Natural killer cell treated with Interleukin-12 subunit alpha and Interleukin-12 subunit beta and Interleukin-15 and Interleukin-18, amount 100 ng/mL, for 72 hours (primary cell): Measurements from ENCODE around the gene DOCK1. TPM values are rescaled to one million over a fixed set of nuclear protein-coding genes. Genes with fewer than 3 reads are reported as not detected.

ENCODE experiments used
- ATAC-seq, 2 donors: fragments of 150-1000 bp; cut with Tn5 transposase in 1 of 2; sonication (Bioruptor Pico), chemical (Tn5 transposase) in 1 of 2; 2 replicates each; pipeline ENCODE4 v1.10.0; 2021
- DNase-seq: peaks from one replicate; pipeline ENCODE4 v3.0.0; 2022; ENCODE audit warnings: low spot score
- H3K27ac Mint-ChIP-seq, 2 donors: 1 replicate in 1 of 2; 2 replicates in 1 of 2; pipeline ENCODE4 v1.8.0; 2022; ENCODE audit warnings: mixed read lengths in 2 of 2, mild to moderate bottlenecking in 1 of 2, moderate library complexity in 1 of 2
- H3K27me3 Mint-ChIP-seq, 2 donors: 1 replicate in 1 of 2; 2 replicates in 1 of 2; pipeline ENCODE4 v1.8.0; 2022; ENCODE audit warnings: mixed read lengths in 2 of 2
- H3K36me3 Mint-ChIP-seq: one replicate; pipeline ENCODE4 v1.8.0; 2022; ENCODE audit warnings: mixed read lengths
- H3K4me1 Mint-ChIP-seq, 2 donors: 1 replicate in 1 of 2; 2 replicates in 1 of 2; pipeline ENCODE4 v1.8.0; 2022; ENCODE audit warnings: low read depth in 2 of 2, mixed read lengths in 2 of 2, mild to moderate bottlenecking in 1 of 2
- H3K4me3 Mint-ChIP-seq: one replicate; pipeline ENCODE4 v1.8.0; 2022; ENCODE audit warnings: mixed read lengths
- H3K9me3 Mint-ChIP-seq: 2 replicates; pipeline ENCODE4 v1.8.0; 2022; ENCODE audit warnings: mixed read lengths
- total RNA-seq, 2 donors: library from RNA; stranded (reverse); gene quantifications; one replicate each; pipeline ENCODE4 v1.2.3, GENCODE V29; 2022

The DOCK1 gene
- total RNA-seq, 2 donors from 2014 or later: 0.28 to 1.3 TPM

GRCh38 chr10:127189226-127189625 lies 284.0 kb downstream of the DOCK1 start:
- DNase-seq (no peak), ATAC-seq (no peak)
- Mint-ChIP-seq H3K27me3 (peaks cover 36 to 38% of the 10 kb centered on the region in 2 donors), H3K4me3 (no peak overlapping the region), H3K36me3 (no peaks in the 10 kb centered on the region), H3K4me1 (no peaks in the 10 kb centered on the region), H3K9me3 (no peaks in the 10 kb centered on the region), H3K27ac (no peak overlapping the region)

GRCh38 chr10:127190427-127190826 lies 285.2 kb downstream of the DOCK1 start:
- H3K4me3 Mint-ChIP-seq: no peak overlapping the region
- no peak overlapping the region for H3K27ac Mint-ChIP-seq
- H3K36me3 Mint-ChIP-seq: no peaks in the 10 kb centered on the region
- H3K9me3 Mint-ChIP-seq: no peaks in the 10 kb centered on the region
- ATAC-seq: no peak
- DNase-seq: no peak
- peaks cover 37% of the 10 kb centered on the region in 2 donors for H3K27me3 Mint-ChIP-seq
- H3K4me1 Mint-ChIP-seq: no peaks in the 10 kb centered on the region

GRCh38 chr10:127193125-127193524 lies 287.9 kb downstream of the DOCK1 start:
- Mint-ChIP-seq H3K4me1 (no peaks in the 10 kb centered on the region), H3K9me3 (no peaks in the 10 kb centered on the region), H3K27me3 (peaks cover 35 to 44% of the 10 kb centered on the region in 2 donors), H3K4me3 (no peak overlapping the region), H3K36me3 (no peaks in the 10 kb centered on the region), H3K27ac (no peak overlapping the region)
- DNase-seq: no peak
- no peak for ATAC-seq

GRCh38 chr10:127194111-127194510 lies 288.9 kb downstream of the DOCK1 start:
- ATAC-seq: no peak
- Mint-ChIP-seq H3K36me3 (no peaks in the 10 kb centered on the region), H3K9me3 (no peaks in the 10 kb centered on the region), H3K27me3 (peaks cover 37 to 50% of the 10 kb centered on the region in 2 donors), H3K4me3 (no peak overlapping the region), H3K4me1 (no peaks in the 10 kb centered on the region), H3K27ac (no peak overlapping the region)
- DNase-seq: no peak

- ATAC-seq (no peak), DNase-seq (no peak)
- Mint-ChIP-seq H3K27me3 (peaks cover 37 to 50% of the 10 kb centered on the region in 2 donors), H3K36me3 (no peaks in the 10 kb centered on the region), H3K4me3 (no peak overlapping the region), H3K4me1 (no peaks in the 10 kb centered on the region), H3K27ac (no peak overlapping the region), H3K9me3 (no peaks in the 10 kb centered on the region)
These were observed 289.4 kb downstream of the DOCK1 start for GRCh38 chr10:127194599-127194998.

- no peaks in the 10 kb centered on the region for H3K36me3 Mint-ChIP-seq
- no peaks in the 10 kb centered on the region for H3K4me1 Mint-ChIP-seq
- no peaks in the 10 kb centered on the region for H3K9me3 Mint-ChIP-seq
- peaks cover 37 to 50% of the 10 kb centered on the region in 2 donors for H3K27me3 Mint-ChIP-seq
- no peak overlapping the region for H3K4me3 Mint-ChIP-seq
- no peak overlapping the region for H3K27ac Mint-ChIP-seq
- ATAC-seq: no peak
- DNase-seq: no peak
These were observed 289.8 kb downstream of the DOCK1 start for GRCh38 chr10:127195041-127195506.

GRCh38 chr10:127195571-127196281 lies 290.5 kb downstream of the DOCK1 start:
- no peaks in the 10 kb centered on the region for H3K9me3 Mint-ChIP-seq
- ATAC-seq (no peak), DNase-seq (no peak)
- no peaks in the 10 kb centered on the region for H3K36me3 Mint-ChIP-seq
- no peak overlapping the region for H3K27ac Mint-ChIP-seq
- H3K4me3 Mint-ChIP-seq: no peak overlapping the region
- peaks cover 36 to 47% of the 10 kb centered on the region in 2 donors for H3K27me3 Mint-ChIP-seq
- H3K4me1 Mint-ChIP-seq: no peaks in the 10 kb centered on the region

- Mint-ChIP-seq H3K36me3 (no peaks in the 10 kb centered on the region), H3K27me3 (peaks cover 31 to 39% of the 10 kb centered on the region in 2 donors), H3K4me1 (no peaks in the 10 kb centered on the region), H3K27ac (no peak within 1 kb of the TSS), H3K4me3 (no peak within 1 kb of the TSS), H3K9me3 (no peaks in the 10 kb centered on the region)
- ATAC-seq (no peak), DNase-seq (no peak)
These were observed 291.3 kb downstream of the DOCK1 start, which contains the start of gene INSYN2A for GRCh38 chr10:127196282-127197153. TSS of gene INSYN2A (minus strand) at chr10:127196591. CDS start at chr10:127176395, 20,196 bp downstream.

- Mint-ChIP-seq H3K36me3 (no peaks in the 10 kb centered on the region), H3K27ac (no peak overlapping the region), H3K9me3 (no peaks in the 10 kb centered on the region), H3K4me1 (no peaks in the 10 kb centered on the region), H3K27me3 (peaks cover 26 to 33% of the 10 kb centered on the region in 2 donors), H3K4me3 (no peak overlapping the region)
- DNase-seq: no peak
- ATAC-seq: no peak
These were observed 291.9 kb downstream of the DOCK1 start for GRCh38 chr10:127197154-127197432.

GRCh38 chr10:127198307-127198706 lies 293.1 kb downstream of the DOCK1 start:
- no peak for DNase-seq
- no peak for ATAC-seq
- Mint-ChIP-seq H3K27me3 (peaks cover 23 to 27% of the 10 kb centered on the region in 2 donors), H3K9me3 (no peaks in the 10 kb centered on the region), H3K4me1 (no peaks in the 10 kb centered on the region), H3K36me3 (no peaks in the 10 kb centered on the region), H3K4me3 (no peak overlapping the region), H3K27ac (no peak overlapping the region)

GRCh38 chr10:127198721-127199120 lies 293.5 kb downstream of the DOCK1 start:
- DNase-seq (no peak), ATAC-seq (no peak)
- no peaks in the 10 kb centered on the region for H3K9me3 Mint-ChIP-seq
- no peaks in the 10 kb centered on the region for H3K36me3 Mint-ChIP-seq
- H3K27ac Mint-ChIP-seq: no peak overlapping the region
- no peak overlapping the region for H3K4me3 Mint-ChIP-seq
- H3K4me1 Mint-ChIP-seq: no peaks in the 10 kb centered on the region
- H3K27me3 Mint-ChIP-seq: peaks cover 21 to 27% of the 10 kb centered on the region in 2 donors

- Mint-ChIP-seq H3K9me3 (no peaks in the 10 kb centered on the region), H3K4me3 (no peak overlapping the region), H3K36me3 (no peaks in the 10 kb centered on the region), H3K27me3 (peaks cover 14 to 16% of the 10 kb centered on the region in 2 donors), H3K4me1 (no peaks in the 10 kb centered on the region), H3K27ac (no peak overlapping the region)
- DNase-seq (no peak), ATAC-seq (no peak)
These were observed 295.4 kb downstream of the DOCK1 start for GRCh38 chr10:127200646-127201045.

- no peak overlapping the region for H3K27ac Mint-ChIP-seq
- no peaks in the 10 kb centered on the region for H3K4me1 Mint-ChIP-seq
- H3K27me3 Mint-ChIP-seq: peaks cover 5 to 6% of the 10 kb centered on the region in 2 donors
- ATAC-seq: no peak
- H3K36me3 Mint-ChIP-seq: no peaks in the 10 kb centered on the region
- H3K9me3 Mint-ChIP-seq: no peaks in the 10 kb centered on the region
- no peak for DNase-seq
- H3K4me3 Mint-ChIP-seq: no peak overlapping the region
These were observed 297.8 kb downstream of the DOCK1 start for GRCh38 chr10:127203067-127203466.

- H3K27me3 Mint-ChIP-seq: peaks cover 0 to 11% of the 10 kb centered on the region in 2 donors
- ATAC-seq (no peak), DNase-seq (no peak)
- no peaks in the 10 kb centered on the region for H3K9me3 Mint-ChIP-seq
- H3K4me3 Mint-ChIP-seq: no peak overlapping the region
- H3K27ac Mint-ChIP-seq: no peak overlapping the region
- no peaks in the 10 kb centered on the region for H3K4me1 Mint-ChIP-seq
- no peaks in the 10 kb centered on the region for H3K36me3 Mint-ChIP-seq
These were observed 301.9 kb downstream of the DOCK1 start for GRCh38 chr10:127207081-127207480.
